ENCODE data around the gene TBC1D10A. TPM values are rescaled to one million over a fixed set of nuclear protein-coding genes. Genes with fewer than 3 reads are reported as not detected.

The TBC1D10A gene
- total and polyA plus RNA-seq, 2 experiments from 2014 or later: 3.3 to 8.8 TPM

DNA sequence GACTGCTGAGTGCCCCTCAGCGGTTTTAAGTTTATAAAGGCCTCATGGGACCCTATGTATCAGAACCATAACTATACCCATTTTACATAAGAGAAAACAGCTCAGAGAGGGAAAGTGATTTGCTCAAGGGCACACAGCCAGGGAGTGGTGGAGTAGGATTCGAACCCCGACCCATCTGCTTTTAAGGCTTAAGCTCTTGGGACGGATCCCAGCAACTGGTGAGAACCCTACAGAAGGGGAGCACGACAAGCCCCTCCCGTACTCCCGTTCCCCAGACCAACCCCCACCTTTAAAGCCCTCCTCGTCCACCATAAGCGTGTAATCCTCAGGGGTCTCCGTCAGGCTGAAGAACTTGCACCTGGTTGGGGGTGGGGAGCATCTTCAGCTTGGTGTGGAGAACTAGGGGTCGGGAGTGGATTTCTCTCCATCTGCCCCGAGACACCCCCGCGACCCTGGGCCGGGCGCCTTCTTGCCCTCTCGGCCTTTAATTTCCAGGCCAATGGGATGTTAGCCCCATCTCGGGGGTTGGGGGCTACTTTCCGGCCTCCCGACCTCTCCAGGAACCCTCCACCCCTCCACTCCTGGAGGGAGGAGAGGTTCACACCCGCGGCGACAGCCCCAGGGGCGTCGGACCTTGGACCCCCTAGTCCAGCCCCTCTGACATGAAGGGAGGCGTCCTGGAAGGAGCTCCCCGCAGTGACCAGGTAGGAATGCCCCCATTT is 38.2 kb downstream of the TBC1D10A start:
- Histone ChIP-seq H3K4me2 (peak overlapping the region; percentile 91), H3K36me3 (ENCODE audit: insufficient read depth) (no peaks in the 10 kb centered on the region), H3F3A (replicated peaks; ENCODE audit: low read depth) (peaks cover 11% of the 10 kb centered on the region), H3K27me3 (ENCODE audit: insufficient read depth) (peaks cover 7% of the 10 kb centered on the region; the same call in 1 of the 2 replicates), H3K4me3 (peak overlapping the region; percentile 75), H3K9me2 (ENCODE audit: insufficient read depth) (no peaks in the 10 kb centered on the region), H3K27ac (ENCODE audit: low read depth) (peak overlapping the region; percentile 78; the same call in 1 of the 2 replicates), H2AFZ (peak overlapping the region; percentile 74; the same call in 1 of the 2 replicates), H4K20me1 (replicated peaks; ENCODE audit: insufficient read depth) (no peaks in the 10 kb centered on the region; the same call in 1 of the 2 replicates), H3K4me1 (ENCODE audit: insufficient read depth) (peaks cover 14% of the 10 kb centered on the region; the same call in 1 of the 2 replicates), H3K79me2 (replicated peaks; ENCODE audit: insufficient read depth) (no peaks in the 10 kb centered on the region)
- TF ChIP-seq STAT1 (IDR thresholded peaks at IDR 0.05; ENCODE audit: unreplicated experiment) (no peak), ZNF331 (CRISPR knock-in tag; IDR thresholded peaks at IDR 0.05; ENCODE audit: low read depth) (no peak), ZNF114 (CRISPR knock-in tag; IDR thresholded peaks at IDR 0.05) (no peak), CREB1 (CRISPR knock-in tag; IDR thresholded peaks at IDR 0.05; ENCODE audit: low read depth) (no peak), EZH2phosphoT487 (IDR thresholded peaks at IDR 0.05; ENCODE audit: unreplicated experiment) (no peak), POLR2AphosphoS5 (IDR thresholded peaks at IDR 0.05; ENCODE audit: low read depth) (no peak), JUNB (IDR thresholded peaks at IDR 0.05; ENCODE audit: unreplicated experiment) (no peak), EZH2 (IDR thresholded peaks at IDR 0.05; ENCODE audit: low read depth, unreplicated experiment) (no peak)
- TF ChIP-seq, protein P1, sequence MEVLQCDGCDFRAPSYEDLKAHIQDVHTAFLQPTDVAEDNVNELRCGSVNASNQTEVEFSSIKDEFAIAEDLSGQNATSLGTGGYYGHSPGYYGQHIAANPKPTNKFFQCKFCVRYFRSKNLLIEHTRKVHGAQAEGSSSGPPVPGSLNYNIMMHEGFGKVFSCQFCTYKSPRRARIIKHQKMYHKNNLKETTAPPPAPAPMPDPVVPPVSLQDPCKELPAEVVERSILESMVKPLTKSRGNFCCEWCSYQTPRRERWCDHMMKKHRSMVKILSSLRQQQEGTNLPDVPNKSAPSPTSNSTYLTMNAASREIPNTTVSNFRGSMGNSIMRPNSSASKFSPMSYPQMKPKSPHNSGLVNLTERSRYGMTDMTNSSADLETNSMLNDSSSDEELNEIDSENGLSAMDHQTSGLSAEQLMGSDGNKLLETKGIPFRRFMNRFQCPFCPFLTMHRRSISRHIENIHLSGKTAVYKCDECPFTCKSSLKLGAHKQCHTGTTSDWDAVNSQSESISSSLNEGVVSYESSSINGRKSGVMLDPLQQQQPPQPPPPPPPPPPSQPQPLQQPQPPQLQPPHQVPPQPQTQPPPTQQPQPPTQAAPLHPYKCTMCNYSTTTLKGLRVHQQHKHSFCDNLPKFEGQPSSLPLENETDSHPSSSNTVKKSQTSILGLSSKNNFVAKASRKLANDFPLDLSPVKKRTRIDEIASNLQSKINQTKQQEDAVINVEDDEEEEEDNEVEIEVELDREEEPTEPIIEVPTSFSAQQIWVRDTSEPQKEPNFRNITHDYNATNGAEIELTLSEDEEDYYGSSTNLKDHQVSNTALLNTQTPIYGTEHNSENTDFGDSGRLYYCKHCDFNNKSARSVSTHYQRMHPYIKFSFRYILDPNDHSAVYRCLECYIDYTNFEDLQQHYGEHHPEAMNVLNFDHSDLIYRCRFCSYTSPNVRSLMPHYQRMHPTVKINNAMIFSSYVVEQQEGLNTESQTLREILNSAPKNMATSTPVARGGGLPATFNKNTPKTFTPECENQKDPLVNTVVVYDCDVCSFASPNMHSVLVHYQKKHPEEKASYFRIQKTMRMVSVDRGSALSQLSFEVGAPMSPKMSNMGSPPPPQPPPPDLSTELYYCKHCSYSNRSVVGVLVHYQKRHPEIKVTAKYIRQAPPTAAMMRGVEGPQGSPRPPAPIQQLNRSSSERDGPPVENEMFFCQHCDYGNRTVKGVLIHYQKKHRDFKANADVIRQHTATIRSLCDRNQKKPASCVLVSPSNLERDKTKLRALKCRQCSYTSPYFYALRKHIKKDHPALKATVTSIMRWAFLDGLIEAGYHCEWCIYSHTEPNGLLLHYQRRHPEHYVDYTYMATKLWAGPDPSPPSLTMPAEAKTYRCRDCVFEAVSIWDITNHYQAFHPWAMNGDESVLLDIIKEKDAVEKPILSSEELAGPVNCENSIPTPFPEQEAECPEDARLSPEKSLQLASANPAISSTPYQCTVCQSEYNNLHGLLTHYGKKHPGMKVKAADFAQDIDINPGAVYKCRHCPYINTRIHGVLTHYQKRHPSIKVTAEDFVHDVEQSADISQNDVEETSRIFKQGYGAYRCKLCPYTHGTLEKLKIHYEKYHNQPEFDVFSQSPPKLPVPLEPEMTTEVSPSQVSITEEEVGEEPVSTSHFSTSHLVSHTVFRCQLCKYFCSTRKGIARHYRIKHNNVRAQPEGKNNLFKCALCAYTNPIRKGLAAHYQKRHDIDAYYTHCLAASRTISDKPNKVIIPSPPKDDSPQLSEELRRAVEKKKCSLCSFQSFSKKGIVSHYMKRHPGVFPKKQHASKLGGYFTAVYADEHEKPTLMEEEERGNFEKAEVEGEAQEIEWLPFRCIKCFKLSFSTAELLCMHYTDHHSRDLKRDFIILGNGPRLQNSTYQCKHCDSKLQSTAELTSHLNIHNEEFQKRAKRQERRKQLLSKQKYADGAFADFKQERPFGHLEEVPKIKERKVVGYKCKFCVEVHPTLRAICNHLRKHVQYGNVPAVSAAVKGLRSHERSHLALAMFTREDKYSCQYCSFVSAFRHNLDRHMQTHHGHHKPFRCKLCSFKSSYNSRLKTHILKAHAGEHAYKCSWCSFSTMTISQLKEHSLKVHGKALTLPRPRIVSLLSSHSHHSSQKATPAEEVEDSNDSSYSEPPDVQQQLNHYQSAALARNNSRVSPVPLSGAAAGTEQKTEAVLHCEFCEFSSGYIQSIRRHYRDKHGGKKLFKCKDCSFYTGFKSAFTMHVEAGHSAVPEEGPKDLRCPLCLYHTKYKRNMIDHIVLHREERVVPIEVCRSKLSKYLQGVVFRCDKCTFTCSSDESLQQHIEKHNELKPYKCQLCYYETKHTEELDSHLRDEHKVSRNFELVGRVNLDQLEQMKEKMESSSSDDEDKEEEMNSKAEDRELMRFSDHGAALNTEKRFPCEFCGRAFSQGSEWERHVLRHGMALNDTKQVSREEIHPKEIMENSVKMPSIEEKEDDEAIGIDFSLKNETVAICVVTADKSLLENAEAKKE (CRISPR knock-in tag; IDR thresholded peaks at IDR 0.05): no peak
- TF ChIP-seq, protein P2, sequence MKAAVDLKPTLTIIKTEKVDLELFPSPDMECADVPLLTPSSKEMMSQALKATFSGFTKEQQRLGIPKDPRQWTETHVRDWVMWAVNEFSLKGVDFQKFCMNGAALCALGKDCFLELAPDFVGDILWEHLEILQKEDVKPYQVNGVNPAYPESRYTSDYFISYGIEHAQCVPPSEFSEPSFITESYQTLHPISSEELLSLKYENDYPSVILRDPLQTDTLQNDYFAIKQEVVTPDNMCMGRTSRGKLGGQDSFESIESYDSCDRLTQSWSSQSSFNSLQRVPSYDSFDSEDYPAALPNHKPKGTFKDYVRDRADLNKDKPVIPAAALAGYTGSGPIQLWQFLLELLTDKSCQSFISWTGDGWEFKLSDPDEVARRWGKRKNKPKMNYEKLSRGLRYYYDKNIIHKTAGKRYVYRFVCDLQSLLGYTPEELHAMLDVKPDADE (IDR thresholded peaks at IDR 0.05): no peak
- TF ChIP-seq, protein P3, sequence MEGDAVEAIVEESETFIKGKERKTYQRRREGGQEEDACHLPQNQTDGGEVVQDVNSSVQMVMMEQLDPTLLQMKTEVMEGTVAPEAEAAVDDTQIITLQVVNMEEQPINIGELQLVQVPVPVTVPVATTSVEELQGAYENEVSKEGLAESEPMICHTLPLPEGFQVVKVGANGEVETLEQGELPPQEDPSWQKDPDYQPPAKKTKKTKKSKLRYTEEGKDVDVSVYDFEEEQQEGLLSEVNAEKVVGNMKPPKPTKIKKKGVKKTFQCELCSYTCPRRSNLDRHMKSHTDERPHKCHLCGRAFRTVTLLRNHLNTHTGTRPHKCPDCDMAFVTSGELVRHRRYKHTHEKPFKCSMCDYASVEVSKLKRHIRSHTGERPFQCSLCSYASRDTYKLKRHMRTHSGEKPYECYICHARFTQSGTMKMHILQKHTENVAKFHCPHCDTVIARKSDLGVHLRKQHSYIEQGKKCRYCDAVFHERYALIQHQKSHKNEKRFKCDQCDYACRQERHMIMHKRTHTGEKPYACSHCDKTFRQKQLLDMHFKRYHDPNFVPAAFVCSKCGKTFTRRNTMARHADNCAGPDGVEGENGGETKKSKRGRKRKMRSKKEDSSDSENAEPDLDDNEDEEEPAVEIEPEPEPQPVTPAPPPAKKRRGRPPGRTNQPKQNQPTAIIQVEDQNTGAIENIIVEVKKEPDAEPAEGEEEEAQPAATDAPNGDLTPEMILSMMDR (conservative IDR thresholded peaks at IDR 0.05; ENCODE audit: low read depth in 2 of 2): no peak
- TF ChIP-seq, protein P4, sequence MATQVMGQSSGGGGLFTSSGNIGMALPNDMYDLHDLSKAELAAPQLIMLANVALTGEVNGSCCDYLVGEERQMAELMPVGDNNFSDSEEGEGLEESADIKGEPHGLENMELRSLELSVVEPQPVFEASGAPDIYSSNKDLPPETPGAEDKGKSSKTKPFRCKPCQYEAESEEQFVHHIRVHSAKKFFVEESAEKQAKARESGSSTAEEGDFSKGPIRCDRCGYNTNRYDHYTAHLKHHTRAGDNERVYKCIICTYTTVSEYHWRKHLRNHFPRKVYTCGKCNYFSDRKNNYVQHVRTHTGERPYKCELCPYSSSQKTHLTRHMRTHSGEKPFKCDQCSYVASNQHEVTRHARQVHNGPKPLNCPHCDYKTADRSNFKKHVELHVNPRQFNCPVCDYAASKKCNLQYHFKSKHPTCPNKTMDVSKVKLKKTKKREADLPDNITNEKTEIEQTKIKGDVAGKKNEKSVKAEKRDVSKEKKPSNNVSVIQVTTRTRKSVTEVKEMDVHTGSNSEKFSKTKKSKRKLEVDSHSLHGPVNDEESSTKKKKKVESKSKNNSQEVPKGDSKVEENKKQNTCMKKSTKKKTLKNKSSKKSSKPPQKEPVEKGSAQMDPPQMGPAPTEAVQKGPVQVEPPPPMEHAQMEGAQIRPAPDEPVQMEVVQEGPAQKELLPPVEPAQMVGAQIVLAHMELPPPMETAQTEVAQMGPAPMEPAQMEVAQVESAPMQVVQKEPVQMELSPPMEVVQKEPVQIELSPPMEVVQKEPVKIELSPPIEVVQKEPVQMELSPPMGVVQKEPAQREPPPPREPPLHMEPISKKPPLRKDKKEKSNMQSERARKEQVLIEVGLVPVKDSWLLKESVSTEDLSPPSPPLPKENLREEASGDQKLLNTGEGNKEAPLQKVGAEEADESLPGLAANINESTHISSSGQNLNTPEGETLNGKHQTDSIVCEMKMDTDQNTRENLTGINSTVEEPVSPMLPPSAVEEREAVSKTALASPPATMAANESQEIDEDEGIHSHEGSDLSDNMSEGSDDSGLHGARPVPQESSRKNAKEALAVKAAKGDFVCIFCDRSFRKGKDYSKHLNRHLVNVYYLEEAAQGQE (IDR thresholded peaks at IDR 0.05; ENCODE audit: unreplicated experiment): no peak
- peak overlapping the region; percentile 79 for H3K4me3 Mint-ChIP-seq
- no peak overlapping the region for H3K27ac Mint-ChIP-seq
- H3K27me3 Mint-ChIP-seq (ENCODE audit: insufficient read depth, low read depth, poor library complexity): peaks cover 22% of the 10 kb centered on the region
- no peaks in the 10 kb centered on the region for H3K36me3 Mint-ChIP-seq (ENCODE audit: low read depth)
- ATAC-seq: no peak
- no peaks in the 10 kb centered on the region for H3K9me3 Mint-ChIP-seq
- DNase-seq (ENCODE audit: low spot score): no peak
- peaks cover 14% of the 10 kb centered on the region; the same call in 2 of the 3 replicates for H3K4me1 Mint-ChIP-seq
